Mesenchymal stem cell (in vitro differentiated cells and primary cell): ENCODE measurements around the gene HERC4.

Experiments
- DNase-seq: peaks from one replicate; pipeline ENCODE4 v3.0.0-alpha.2; 2013
- H2AFZ ChIP-seq: one replicate; pipeline ENCODE4 v1.6.1; 2013; ENCODE audit warnings: low read depth, mild to moderate bottlenecking, control low read depth, inconsistent platforms, low read length, moderate library complexity
- H2AK5ac ChIP-seq: 2 replicates; pipeline ENCODE4 v1.6.1; 2013; ENCODE audit warnings: low read length, moderate library complexity, mild to moderate bottlenecking, inconsistent platforms; ENCODE audit not compliant: severe bottlenecking
- H2BK120ac ChIP-seq: one replicate; pipeline ENCODE4 v1.6.1; 2013; ENCODE audit warnings: low read depth, mild to moderate bottlenecking, inconsistent platforms, low read length, moderate library complexity
- H2BK12ac ChIP-seq, 2 experiments: one replicate each; pipeline ENCODE4 v1.6.1; 2013; ENCODE audit warnings: inconsistent platforms in 2 of 2, low read length in 2 of 2, mild to moderate bottlenecking in 2 of 2, moderate library complexity in 2 of 2, control low read depth in 1 of 2
- H2BK15ac ChIP-seq: one replicate; pipeline ENCODE4 v1.6.1; 2013; ENCODE audit warnings: mild to moderate bottlenecking, low read depth, inconsistent platforms; ENCODE audit not compliant: poor library complexity, severe bottlenecking
- H2BK5ac ChIP-seq: 2 replicates; pipeline ENCODE4 v1.6.1; 2013; ENCODE audit warnings: low read depth, mild to moderate bottlenecking, low read length, control low read depth, inconsistent platforms; ENCODE audit not compliant: poor library complexity, severe bottlenecking
- H3K14ac ChIP-seq, 2 experiments: one replicate each; pipeline ENCODE4 v1.6.1; 2013; ENCODE audit warnings: inconsistent platforms in 2 of 2, low read length in 2 of 2, control low read depth in 1 of 2, mild to moderate bottlenecking in 1 of 2, moderate library complexity in 1 of 2
- H3K18ac ChIP-seq, 2 experiments: one replicate each; pipeline ENCODE4 v1.6.1; 2013; ENCODE audit warnings: inconsistent platforms in 2 of 2, low read length in 2 of 2, control low read depth in 1 of 2, low read depth in 1 of 2, mild to moderate bottlenecking in 1 of 2
- H3K23ac ChIP-seq, 2 experiments: one replicate each; pipeline ENCODE4 v1.6.1; 2013; ENCODE audit warnings: inconsistent platforms in 2 of 2, low read length in 2 of 2, mild to moderate bottlenecking in 2 of 2, moderate library complexity in 2 of 2, control low read depth in 1 of 2
- H3K27ac ChIP-seq: 2 replicates; pipeline ENCODE4 v1.5.1; 2013; ENCODE audit warnings: mild to moderate bottlenecking, moderate library complexity, low read length, control low read depth, inconsistent platforms; ENCODE audit not compliant: poor library complexity, severe bottlenecking
- H3K27me3 ChIP-seq, 2 experiments: 2 replicates each; pipeline versions ENCODE4 v1.6.1 to v1.7.0; 2013; ENCODE audit warnings: low read length in 2 of 2, mild to moderate bottlenecking in 2 of 2, moderate library complexity in 2 of 2, control low read depth in 1 of 2, inconsistent platforms in 1 of 2; ENCODE audit not compliant: control insufficient read depth in 1 of 2, insufficient read depth in 1 of 2
- H3K36me3 ChIP-seq, 2 experiments: 2 replicates each; pipeline versions ENCODE4 v1.6.1 to v1.7.0; 2013; ENCODE audit warnings: low read length in 2 of 2, control low read depth in 1 of 2, inconsistent platforms in 1 of 2, low read depth in 1 of 2, mild to moderate bottlenecking in 1 of 2; ENCODE audit not compliant: insufficient read depth in 2 of 2, control insufficient read depth in 1 of 2
- H3K4ac ChIP-seq, 2 experiments: one replicate each; pipeline ENCODE4 v1.6.1; 2013; ENCODE audit warnings: inconsistent platforms in 2 of 2, low read length in 2 of 2, mild to moderate bottlenecking in 2 of 2, moderate library complexity in 2 of 2, control low read depth in 1 of 2, low read depth in 1 of 2
- H3K4me1 ChIP-seq: 2 replicates; pipeline ENCODE4 v1.6.1; 2013; ENCODE audit warnings: low read depth, low read length, control low read depth; ENCODE audit not compliant: control insufficient read depth, insufficient read depth
- H3K4me2 ChIP-seq: 2 replicates; pipeline ENCODE4 v1.6.1; 2013; ENCODE audit warnings: low read length, mild to moderate bottlenecking, inconsistent platforms; ENCODE audit not compliant: poor library complexity, severe bottlenecking
- H3K4me3 ChIP-seq, 2 experiments: 2 replicates each; pipeline versions ENCODE4 v1.5.1 to v1.7.0; 2013; ENCODE audit warnings: low read length in 2 of 2, mild to moderate bottlenecking in 2 of 2, control low read depth in 1 of 2, low read depth in 1 of 2; ENCODE audit not compliant: insufficient read depth in 1 of 2
- H3K79me1 ChIP-seq: replicated peaks from 2 replicates; pipeline ENCODE4 v1.6.1; 2013; ENCODE audit warnings: mild to moderate bottlenecking, control low read depth, low read length, inconsistent platforms; ENCODE audit not compliant: poor library complexity, severe bottlenecking
- H3K9ac ChIP-seq: 2 replicates; pipeline ENCODE4 v1.7.0; 2013; ENCODE audit warnings: mild to moderate bottlenecking, low read length, moderate library complexity
- H3K9me3 ChIP-seq: 2 replicates; pipeline ENCODE4 v1.7.0; 2013; ENCODE audit warnings: mild to moderate bottlenecking, low read length; ENCODE audit not compliant: control insufficient read depth
- H4K8ac ChIP-seq: one replicate; pipeline ENCODE4 v1.6.1; 2013; ENCODE audit warnings: inconsistent platforms, mild to moderate bottlenecking, low read length, moderate library complexity
- H4K91ac ChIP-seq: one replicate; pipeline ENCODE4 v1.6.1; 2013; ENCODE audit warnings: mild to moderate bottlenecking, low read length, inconsistent platforms
- WGBS: methylation state at CpG from one replicate; pipeline ENCODE4 v1.1.7; 2013; ENCODE audit warnings: mixed read lengths; 5-methylcytosine and 5-hydroxymethylcytosine counted together

HERC4 gene

GRCh38 chr10:68083953-68084352, 8.9 kb upstream of the HERC4 start:
- Histone ChIP-seq H2BK120ac (no peak overlapping the region), H3K9me3 (no peaks in the 10 kb centered on the region), H3K27me3 (no peaks in the 10 kb centered on the region), H2BK5ac (no peak overlapping the region), H3K9ac (peak overlapping the region; percentile 54), H3K23ac (no peak overlapping the region), H4K8ac (no peak overlapping the region), H2BK12ac (no peak overlapping the region), H2AFZ (no peak overlapping the region), H3K4me1 (peaks cover 6% of the 10 kb centered on the region), H2BK15ac (no peak overlapping the region), H3K4me2 (no peak overlapping the region), H3K79me1 (no peaks in the 10 kb centered on the region), H3K4ac (no peak overlapping the region), H3K36me3 (no peaks in the 10 kb centered on the region), H3K4me3 (no peak overlapping the region), H3K18ac (no peak overlapping the region), H4K91ac (no peak overlapping the region), H3K14ac (no peak overlapping the region), H3K27ac (no peak overlapping the region), H2AK5ac (no peak overlapping the region)
- WGBS: 90% methylated on average over 1 of the region's 1 CpG
- no peak for DNase-seq

- H3K4me3 ChIP-seq: no peak overlapping the region
These were observed 7.8 kb upstream of the HERC4 start for GRCh38 chr10:68082872-68083271.

GRCh38 chr10:68081916-68082315, 6.8 kb upstream of the HERC4 start:
- H3K18ac ChIP-seq: no peak overlapping the region
- H2BK15ac ChIP-seq: no peak overlapping the region
- no peak overlapping the region for H3K27ac ChIP-seq
- no peaks in the 10 kb centered on the region for H3K27me3 ChIP-seq
- no peak for DNase-seq
- H3K4me3 ChIP-seq: no peak overlapping the region
- H3K36me3 ChIP-seq: no peaks in the 10 kb centered on the region
- WGBS: 87% methylated on average over 4 of the region's 6 CpGs
- H3K9ac ChIP-seq: no peak overlapping the region
- no peak overlapping the region for H4K91ac ChIP-seq
- no peak overlapping the region for H3K4ac ChIP-seq
- no peak overlapping the region for H2BK5ac ChIP-seq
- H4K8ac ChIP-seq: no peak overlapping the region
- H2BK12ac ChIP-seq: no peak overlapping the region
- no peak overlapping the region for H3K4me2 ChIP-seq
- no peaks in the 10 kb centered on the region for H3K79me1 ChIP-seq
- no peaks in the 10 kb centered on the region for H3K9me3 ChIP-seq
- H3K14ac ChIP-seq: no peak overlapping the region
- H2AK5ac ChIP-seq: no peak overlapping the region
- H3K4me1 ChIP-seq: peaks cover 3% of the 10 kb centered on the region
- no peak overlapping the region for H2AFZ ChIP-seq
- H2BK120ac ChIP-seq: no peak overlapping the region
- no peak overlapping the region for H3K23ac ChIP-seq

More at GRCh38 chr10:68082872-68083271, 7.8 kb upstream of the HERC4 start:
- Histone ChIP-seq H2BK15ac (no peak overlapping the region), H3K23ac (no peak overlapping the region), H2BK12ac (no peak overlapping the region), H3K14ac (no peak overlapping the region), H3K27ac (no peak overlapping the region), H3K4me1 (peaks cover 6% of the 10 kb centered on the region), H2AK5ac (no peak overlapping the region), H2AFZ (no peak overlapping the region), H3K4ac (no peak overlapping the region), H3K4me2 (no peak overlapping the region), H3K27me3 (no peaks in the 10 kb centered on the region), H4K91ac (no peak overlapping the region), H3K9me3 (no peaks in the 10 kb centered on the region), H3K9ac (peak overlapping the region; percentile 54), H3K36me3 (no peaks in the 10 kb centered on the region), H2BK5ac (no peak overlapping the region), H2BK120ac (no peak overlapping the region), H3K79me1 (no peaks in the 10 kb centered on the region), H4K8ac (no peak overlapping the region), H3K18ac (no peak overlapping the region)
- peak; percentile 42 for DNase-seq
- WGBS: no CpG with 5 or more reads among the region's 1 CpG

- no peak for DNase-seq
- no peaks in the 10 kb centered on the region for H3K79me1 ChIP-seq
- H3K9me3 ChIP-seq: no peaks in the 10 kb centered on the region
- no peak overlapping the region for H3K23ac ChIP-seq
- H3K4me2 ChIP-seq: no peak overlapping the region
- H2AK5ac ChIP-seq: no peak overlapping the region
- H3K18ac ChIP-seq: no peak overlapping the region
- H3K36me3 ChIP-seq: no peaks in the 10 kb centered on the region
- no peak overlapping the region for H2BK5ac ChIP-seq
- H3K9ac ChIP-seq: no peak overlapping the region
- H2BK15ac ChIP-seq: no peak overlapping the region
- peaks cover 1% of the 10 kb centered on the region for H3K4me1 ChIP-seq
- no peak overlapping the region for H4K8ac ChIP-seq
- WGBS: 90% methylated on average over 5 of the region's 5 CpGs
- no peak overlapping the region for H3K4me3 ChIP-seq
- no peaks in the 10 kb centered on the region for H3K27me3 ChIP-seq
- H3K27ac ChIP-seq: no peak overlapping the region
- H2BK120ac ChIP-seq: no peak overlapping the region
- H3K4ac ChIP-seq: no peak overlapping the region
- H2BK12ac ChIP-seq: no peak overlapping the region
- peak overlapping the region; percentile 27 for H2AFZ ChIP-seq
- no peak overlapping the region for H4K91ac ChIP-seq
- no peak overlapping the region for H3K14ac ChIP-seq
These were observed 5.9 kb upstream of the HERC4 start for GRCh38 chr10:68080853-68081431.
